GM21576 (cell line): ENCODE data around the gene IKZF1.

ENCODE experiments used
- ATAC-seq: cut with Tn5 transposase; IDR thresholded peaks from one replicate; pipeline ENCODE4 v1.9.1; 2021; ENCODE audit warnings: mild to moderate bottlenecking, moderate library complexity; ENCODE audit not compliant: unreplicated experiment

The IKZF1 gene

GRCh38 chr7:50431722-50432305, 127.3 kb downstream of the IKZF1 start:
- ATAC-seq = no peak

- no peak for ATAC-seq
These were observed 131.8 kb downstream of the IKZF1 start for GRCh38 chr7:50436133-50436806.

- peak; percentile 35 for ATAC-seq
These were observed 142.0 kb downstream of the IKZF1 start for GRCh38 chr7:50446542-50446960.

GRCh38 chr7:50448823-50449222, 144.3 kb downstream of the IKZF1 start:
- peak; percentile 29 for ATAC-seq

GRCh38 chr7:50449501-50449880, 145.0 kb downstream of the IKZF1 start:
- ATAC-seq = no peak

- peak; percentile 76 for ATAC-seq
These were observed 145.5 kb downstream of the IKZF1 start, which contains the start of gene FIGNL1 for GRCh38 chr7:50449881-50450589. FIGNL1 (minus strand) TSS chr7:50450350; CDS start chr7:50447287, 3,063 bp downstream.

GRCh38 chr7:50450590-50451032, 146.1 kb downstream of the IKZF1 start:
- ATAC-seq = peak; percentile 3
